ENCODE data around the gene PPP1R37.

GRCh38 chr19:45140533-45140932, 47.6 kb downstream of the PPP1R37 start:
- TF ChIP-seq CTCF (IDR thresholded peaks at IDR 0.05), result no peak
- TF ChIP-seq POLR2A (IDR thresholded peaks at IDR 0.05), result no peak
- TF ChIP-seq POLR2AphosphoS5 (IDR thresholded peaks at IDR 0.05; ENCODE audit: insufficient read depth in 1 of 2, low read depth in 1 of 2), result no peak
